ENCODE measurements around the gene ZSCAN32.

The ZSCAN32 gene

DNA sequence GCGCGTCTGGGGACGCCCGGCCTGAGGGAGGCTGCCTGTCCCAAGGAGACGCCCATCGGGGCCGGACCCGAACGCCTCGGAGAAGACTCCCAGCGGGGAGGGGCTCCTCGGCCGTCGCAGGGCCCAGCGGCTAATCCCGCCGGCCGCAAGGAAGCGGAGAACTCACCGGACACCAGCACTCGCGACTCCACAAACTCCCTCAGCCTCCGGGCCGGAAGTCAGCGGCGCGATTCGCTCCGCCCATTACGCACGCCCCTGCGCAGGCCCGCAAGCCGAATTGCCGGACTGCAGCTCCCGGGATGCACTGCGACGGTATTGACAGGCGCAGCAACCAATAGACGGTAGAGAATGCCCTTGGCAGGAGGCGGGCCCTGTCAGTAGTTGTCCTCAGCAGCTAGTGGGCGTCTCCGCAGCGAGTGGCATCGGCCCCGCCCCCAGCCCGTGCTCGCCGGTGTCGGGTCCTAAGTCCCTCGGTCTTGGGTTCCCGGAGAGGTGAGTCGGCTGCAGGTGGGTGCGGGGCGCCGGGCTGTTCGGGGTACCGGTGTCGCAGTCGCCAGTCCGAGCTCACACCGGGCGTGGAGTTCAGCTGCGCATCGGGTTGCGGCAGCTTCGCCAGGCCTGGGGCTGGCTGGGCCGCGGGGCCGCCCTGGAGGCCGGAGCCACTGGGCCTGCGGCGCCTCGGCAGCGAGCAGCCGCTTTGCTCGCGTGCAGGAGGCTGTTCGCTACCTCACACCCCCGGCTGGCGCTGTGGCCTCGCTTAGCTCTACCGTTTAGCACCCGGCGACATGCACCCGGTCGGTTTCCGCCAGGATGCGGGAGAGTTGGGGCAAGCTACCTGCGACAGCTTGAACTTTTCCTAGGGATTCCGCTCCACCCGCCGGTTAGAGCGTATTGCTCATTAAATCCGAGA, at the start of gene ZSCAN32, which contains the start of gene ZNF174:
Gene ZSCAN32 (minus strand): TSS at position 226 of the 910 bp plus-strand sequence. CDS start 3,447 bp downstream, outside the sequence.
Gene ZNF174 (plus strand): TSS at position 437 of the 910 bp plus-strand sequence. CDS start 790 bp downstream, outside the sequence.
- FAIRE-seq, result no peak

GRCh38 chr16:3444032-3444388, 43.2 kb upstream of the ZSCAN32 start:
- no peak for FAIRE-seq

- FAIRE-seq, result no peak
Observed at GRCh38 chr16:3443108-3444031, 42.6 kb upstream of the ZSCAN32 start, which contains the start of the genes NAA60 and ZNF597. Gene NAA60, plus strand, starts transcription at chr16:3443680. Its CDS starts 32,548 bp downstream, at chr16:3476228. Gene ZNF597, minus strand, starts transcription at chr16:3443504. Its CDS starts 351 bp downstream, at chr16:3443153.

GRCh38 chr16:3439637-3440036, 38.8 kb upstream of the ZSCAN32 start:
- FAIRE-seq, result no peak

- FAIRE-seq, result no peak
Observed at GRCh38 chr16:3434373-3434772, 33.6 kb upstream of the ZSCAN32 start.

GRCh38 chr16:3431779-3432219, 31.0 kb upstream of the ZSCAN32 start:
- FAIRE-seq, result no peak

DNA sequence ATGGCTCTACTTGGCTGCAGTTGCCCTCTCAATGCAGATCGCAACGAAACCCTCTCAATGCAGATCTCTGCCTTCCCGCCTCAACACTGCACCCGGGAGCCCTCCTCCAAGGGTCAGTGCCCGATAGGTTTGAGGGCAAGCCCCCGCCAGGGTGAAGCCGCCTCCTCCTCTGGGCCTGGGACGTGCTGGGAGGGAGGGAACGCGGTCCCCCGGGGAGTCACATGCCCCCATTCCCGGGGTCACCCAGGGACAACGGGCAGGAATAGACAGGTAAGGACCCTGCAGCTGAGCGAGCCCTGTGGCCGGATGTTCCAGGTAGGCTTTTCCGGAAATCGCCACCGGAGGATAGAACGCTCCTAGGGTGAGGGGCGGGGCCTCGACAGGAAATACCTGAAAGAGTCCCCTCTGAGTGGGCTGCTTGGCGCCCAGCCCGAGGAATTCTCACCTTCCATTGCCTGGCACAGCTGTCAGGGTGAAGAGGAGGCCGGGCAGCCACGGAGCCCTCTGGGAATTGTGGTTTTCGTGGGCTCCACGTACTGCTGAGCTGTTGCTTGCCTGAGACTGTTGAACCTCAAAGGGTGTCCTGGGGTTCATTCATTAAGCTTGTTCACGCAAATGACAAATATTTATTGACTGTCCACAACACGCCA, 13.1 kb upstream of the ZSCAN32 start:
- FAIRE-seq, result no peak

GRCh38 chr16:3408561-3409197, 7.9 kb upstream of the ZSCAN32 start:
- FAIRE-seq, result no peak

DNA sequence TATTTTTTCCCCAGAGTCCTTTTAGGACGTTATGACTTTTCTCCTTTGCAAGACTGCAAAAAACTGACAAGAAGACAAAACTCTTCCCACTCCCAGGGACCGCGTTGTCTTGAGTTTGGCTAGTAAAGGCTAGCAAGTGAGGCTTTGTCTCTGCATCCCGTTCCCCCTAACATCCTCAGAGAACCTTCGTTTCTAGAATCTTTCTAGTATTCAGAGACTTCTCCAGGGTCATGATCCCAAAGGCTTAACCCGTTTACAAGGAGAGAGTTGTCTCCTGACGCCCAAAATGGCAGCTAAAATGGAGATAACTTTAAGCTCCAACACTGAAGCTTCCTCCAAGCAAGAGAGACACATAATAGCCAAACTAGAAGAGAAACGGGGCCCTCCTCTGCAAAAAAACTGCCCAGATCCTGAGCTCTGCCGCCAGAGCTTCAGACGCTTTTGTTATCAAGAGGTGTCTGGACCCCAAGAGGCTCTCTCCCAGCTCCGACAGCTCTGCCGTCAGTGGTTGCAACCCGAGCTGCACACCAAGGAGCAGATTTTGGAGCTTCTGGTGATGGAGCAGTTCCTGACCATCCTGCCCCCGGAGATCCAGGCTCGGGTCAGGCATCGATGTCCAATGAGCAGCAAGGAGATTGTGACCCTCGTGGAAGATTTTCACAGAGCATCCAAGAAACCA, 1.1 kb upstream of the ZSCAN32 start:
- no peak for FAIRE-seq

GRCh38 chr16:3400446-3400778, 392 bp downstream of the ZSCAN32 start:
- FAIRE-seq, result no peak

- FAIRE-seq, result no peak
Observed at GRCh38 chr16:3389663-3390338, 11.0 kb downstream of the ZSCAN32 start.

GRCh38 chr16:3388325-3388724, 12.5 kb downstream of the ZSCAN32 start:
- no peak for FAIRE-seq

GRCh38 chr16:3383045-3383448, 17.8 kb downstream of the ZSCAN32 start:
- FAIRE-seq, result no peak

DNA sequence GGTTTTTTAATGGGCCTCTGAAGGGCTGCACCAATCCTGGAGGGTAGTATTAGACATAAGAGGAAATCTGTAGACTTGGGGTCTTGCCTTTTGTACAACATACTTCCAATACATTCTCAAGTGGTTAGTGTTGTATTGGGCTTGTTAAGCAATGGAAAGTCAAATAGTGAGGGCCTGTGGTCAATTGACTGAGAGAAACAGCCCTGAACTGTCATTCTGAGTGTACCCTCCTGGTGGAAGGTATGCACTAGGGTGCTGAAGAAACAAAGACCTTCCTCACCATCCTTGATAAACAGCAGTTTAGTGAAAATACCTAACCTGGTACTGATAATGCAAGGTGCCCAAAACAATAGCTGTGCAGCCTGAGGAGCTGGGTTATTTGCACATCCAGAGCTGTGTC, 22.9 kb downstream of the ZSCAN32 start:
- FAIRE-seq, result no peak

GRCh38 chr16:3375680-3376079, 25.1 kb downstream of the ZSCAN32 start:
- no peak for FAIRE-seq

GRCh38 chr16:3369073-3369472, 31.7 kb downstream of the ZSCAN32 start:
- no peak for FAIRE-seq

DNA sequence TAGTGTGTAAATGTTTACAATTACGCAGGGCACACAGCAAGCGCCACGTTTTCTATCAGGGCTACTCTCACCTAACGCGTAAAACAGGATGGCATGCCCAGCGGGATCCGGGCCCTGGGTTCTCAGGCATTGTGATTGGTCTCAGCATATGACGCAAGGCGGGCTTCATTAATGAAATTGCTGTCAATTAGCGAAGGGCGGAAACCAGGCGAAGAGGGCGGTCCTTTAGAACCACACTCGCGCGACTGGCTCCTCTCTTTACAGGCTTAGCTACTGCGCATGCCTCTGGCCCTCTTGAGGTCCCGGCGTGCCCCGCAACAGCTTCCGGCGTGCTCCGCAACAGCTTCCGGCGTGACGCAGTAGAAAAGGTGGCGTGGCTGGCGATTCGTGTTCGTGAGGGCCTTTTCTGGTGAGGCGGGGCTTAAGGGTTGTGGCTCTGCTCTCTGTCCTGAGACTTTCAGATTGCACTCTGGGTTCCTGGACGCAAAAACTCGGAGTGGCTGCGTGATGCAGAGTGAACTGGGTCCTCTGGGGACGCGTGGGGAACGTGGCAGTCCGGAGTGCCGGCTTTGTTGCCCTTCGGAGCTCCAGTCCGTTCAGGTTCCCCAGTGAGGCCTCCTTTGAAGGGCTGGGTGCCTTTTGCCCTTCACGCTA, 35.9 kb downstream of the ZSCAN32 start:
- no peak for FAIRE-seq

DNA sequence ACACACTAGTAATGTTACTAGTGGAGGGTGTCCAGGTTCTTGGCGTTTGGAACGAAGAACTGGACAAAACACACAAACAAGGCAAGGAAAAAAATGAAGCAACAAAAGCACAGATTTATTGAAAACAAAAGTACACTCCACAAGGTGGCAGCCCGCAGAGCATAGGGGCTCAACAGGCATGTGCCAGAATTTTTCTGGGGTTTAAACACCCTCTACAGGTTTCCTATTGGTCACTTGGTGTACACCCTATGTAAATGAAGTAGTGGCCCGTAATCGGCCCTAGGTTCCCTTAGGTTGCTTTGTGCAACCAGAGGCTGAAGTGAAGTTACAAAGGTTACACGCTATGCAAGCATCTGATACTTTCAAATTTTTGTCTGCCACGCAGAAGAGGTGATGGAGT, 37.0 kb downstream of the ZSCAN32 start:
- no peak for FAIRE-seq

DNA sequence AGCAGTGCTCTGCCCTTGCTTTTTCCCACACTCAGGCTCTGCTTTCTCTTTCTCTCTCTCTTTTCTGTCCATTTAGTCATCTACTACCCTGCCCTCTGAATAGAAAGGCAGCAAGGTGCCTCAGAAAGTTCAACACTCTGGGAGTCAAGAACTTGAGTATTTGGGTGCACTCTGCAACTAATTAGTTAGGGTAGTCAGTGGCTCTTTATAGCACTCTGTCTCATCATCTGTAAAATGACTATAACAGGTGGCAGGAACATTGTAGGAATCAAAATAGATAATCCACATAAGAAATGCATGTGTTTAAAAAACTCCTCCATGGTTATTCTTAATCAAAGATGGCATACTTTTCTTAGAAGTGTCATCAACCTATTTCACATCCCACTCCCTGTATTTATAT, 37.9 kb downstream of the ZSCAN32 start:
- no peak for FAIRE-seq

DNA sequence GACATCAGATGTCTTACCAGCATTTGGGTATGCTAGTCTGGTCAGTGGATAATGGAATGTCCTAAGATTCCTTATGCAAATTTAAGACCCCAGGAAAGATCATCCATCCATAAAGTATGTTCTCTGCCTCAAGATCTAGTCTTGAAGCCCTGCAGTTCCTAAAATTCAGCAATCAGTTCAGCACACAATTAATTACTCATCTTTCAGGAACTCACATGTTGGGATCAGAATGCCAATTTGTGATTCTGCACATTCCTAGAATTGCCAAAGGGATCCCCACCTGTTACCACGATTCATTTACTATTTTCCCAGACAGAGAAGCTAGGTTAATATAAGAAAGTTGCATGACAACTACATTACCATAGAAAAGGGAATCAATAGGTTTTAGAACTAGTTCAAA, 41.9 kb downstream of the ZSCAN32 start:
- no peak for FAIRE-seq
